HAP-1 (cell line): ENCODE measurements around the gene VAV3.

Experiments used
- DNase-seq, 2 experiments: peaks; one replicate each; pipeline ENCODE4 v3.0.0-alpha.2; 2016 to 2020; ENCODE audit warnings: low spot score in 2 of 2
- H3K27me3 ChIP-seq: fragments of 250-450 bp; sonication (Bioruptor Pico); 2 replicates; pipeline ENCODE4 v1.5.1; 2020; ENCODE audit warnings: low read depth, mild to moderate bottlenecking, moderate library complexity
- H3K36me3 ChIP-seq: fragments of 250-450 bp; sonication (Bioruptor Pico); replicated peaks from 2 replicates; pipeline ENCODE4 v1.5.1; 2020; ENCODE audit warnings: mild to moderate bottlenecking
- H3K4me1 ChIP-seq: fragments of 250-450 bp; sonication (Bioruptor Pico); 2 replicates; pipeline ENCODE4 v1.5.1; 2020; ENCODE audit warnings: mild to moderate bottlenecking
- H3K4me3 ChIP-seq: fragments of 250-450 bp; sonication (Bioruptor Pico); 2 replicates; pipeline ENCODE4 v1.5.1; 2020; ENCODE audit warnings: mild to moderate bottlenecking, moderate library complexity
- H3K9me3 ChIP-seq: fragments of 250-450 bp; sonication (Bioruptor Pico); 2 replicates; pipeline ENCODE4 v1.5.1; 2020; ENCODE audit warnings: mild to moderate bottlenecking, moderate library complexity
- in situ Hi-C: fragments of 300-500 bp; cut with MboI; formaldehyde crosslinking; loops from 3 replicates; pipeline ENCODE4 v1.14.3; 2020; ENCODE audit warnings: low sequenced_read_pairs, inconsistent platforms, mixed read lengths

The VAV3 gene

DNA sequence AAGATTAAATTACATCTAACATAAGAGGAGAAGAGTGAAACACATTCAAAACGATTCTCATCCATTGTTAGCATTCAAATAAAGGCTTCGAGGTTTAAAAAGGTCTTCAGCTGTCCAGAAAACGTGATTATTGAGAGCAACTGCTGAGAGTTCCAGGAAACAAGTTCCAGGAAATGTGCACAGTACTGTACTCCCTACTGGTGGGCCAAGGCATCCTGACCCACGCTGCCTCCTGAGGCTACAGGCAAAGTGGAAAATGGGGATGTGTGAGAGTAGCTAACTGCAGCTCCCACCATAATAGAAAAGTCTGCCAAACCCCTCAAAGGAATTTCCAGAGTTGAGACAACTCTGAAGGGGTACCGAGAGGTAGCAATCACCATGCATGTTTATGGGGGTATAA, 2.0 kb downstream of the VAV3 start:
- no peak for DNase-seq
- no peak overlapping the region for H3K4me3 ChIP-seq
- no peaks in the 10 kb centered on the region for H3K9me3 ChIP-seq
- in situ Hi-C loops = no loop called here
- H3K27me3 ChIP-seq = peaks cover 31% of the 10 kb centered on the region
- no peaks in the 10 kb centered on the region for H3K36me3 ChIP-seq
- no peaks in the 10 kb centered on the region; the same call in 1 of the 2 replicates for H3K4me1 ChIP-seq

DNA sequence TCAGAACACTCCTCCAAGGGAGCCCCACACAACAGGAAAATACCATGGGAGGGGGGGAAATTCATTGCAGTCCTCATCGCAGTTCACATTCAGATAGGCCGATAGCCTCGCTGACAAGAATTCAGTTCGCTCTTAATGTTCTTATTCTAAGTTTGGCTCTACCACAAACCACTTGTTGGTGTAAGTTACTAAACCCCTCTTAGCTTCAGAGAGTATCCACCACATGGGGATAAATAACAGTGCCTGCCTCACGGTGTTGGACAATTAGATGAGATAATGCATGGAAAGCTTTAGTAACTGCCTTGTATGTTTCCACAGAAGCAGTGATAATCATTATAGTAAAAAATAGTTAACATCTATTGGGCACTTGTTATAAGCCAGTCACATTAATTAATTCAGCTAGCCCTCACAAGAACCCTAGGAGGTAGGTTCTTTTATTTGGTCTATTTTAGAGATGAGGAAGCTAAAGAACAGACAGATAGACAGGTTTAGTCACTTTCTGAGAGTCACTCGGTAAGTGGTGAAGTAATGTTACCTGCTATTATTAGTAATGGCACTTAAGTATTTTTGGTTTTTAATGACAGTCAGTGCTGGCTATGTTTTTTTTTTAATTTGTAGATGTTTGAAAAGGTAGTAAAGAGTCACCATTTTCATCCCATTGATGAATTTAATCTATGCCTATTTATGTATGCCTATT, 10.1 kb downstream of the VAV3 start:
- in situ Hi-C loops = no loop called here
- Histone ChIP-seq H3K4me3 (no peak overlapping the region), H3K27me3 (no peaks in the 10 kb centered on the region), H3K4me1 (no peaks in the 10 kb centered on the region), H3K36me3 (no peaks in the 10 kb centered on the region), H3K9me3 (no peaks in the 10 kb centered on the region)
- no peak for DNase-seq

DNA sequence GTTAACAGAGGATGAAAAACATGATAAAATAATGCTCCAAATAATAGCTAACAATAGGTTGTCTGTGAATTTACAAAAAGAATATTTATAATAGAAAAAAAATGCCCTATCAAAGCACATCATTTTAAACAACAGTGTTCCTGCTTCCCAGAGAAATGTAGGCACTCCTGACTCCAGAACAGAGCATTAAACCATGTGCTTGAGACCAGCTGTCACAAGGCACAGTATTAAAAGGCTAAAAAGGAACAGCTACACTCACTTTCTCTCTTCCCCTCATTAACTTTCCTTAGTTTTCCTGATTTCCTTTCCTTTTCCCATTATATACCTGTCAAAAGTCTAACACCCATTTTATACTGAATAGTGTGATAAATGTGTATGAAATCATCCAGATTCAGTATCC, 10.9 kb downstream of the VAV3 start:
- H3K4me3 ChIP-seq = no peak overlapping the region
- no peaks in the 10 kb centered on the region for H3K36me3 ChIP-seq
- in situ Hi-C loops = no loop called here
- no peaks in the 10 kb centered on the region for H3K9me3 ChIP-seq
- no peaks in the 10 kb centered on the region for H3K4me1 ChIP-seq
- H3K27me3 ChIP-seq = no peaks in the 10 kb centered on the region
- DNase-seq = no peak

DNA sequence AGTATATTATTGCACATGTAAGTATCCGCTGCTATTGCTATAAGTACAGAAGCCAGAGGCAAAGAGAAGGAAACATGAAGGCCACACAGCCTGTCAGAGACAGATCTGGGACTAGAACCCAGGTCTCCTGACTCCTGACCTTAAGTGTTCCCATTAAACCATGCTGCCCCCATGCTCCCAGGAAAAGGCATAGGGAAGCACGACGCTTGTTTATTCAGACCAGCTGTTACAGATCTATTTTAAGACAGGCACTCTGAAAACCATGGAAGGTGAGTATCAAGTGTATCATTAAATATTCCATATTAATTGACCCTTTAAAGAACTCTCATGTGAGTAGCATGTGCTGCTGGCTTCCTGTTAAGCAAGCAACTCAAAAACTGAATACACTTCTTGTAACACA, 11.4 kb downstream of the VAV3 start:
- H3K36me3 ChIP-seq = no peaks in the 10 kb centered on the region
- H3K27me3 ChIP-seq = no peaks in the 10 kb centered on the region
- in situ Hi-C loops = no loop called here
- no peaks in the 10 kb centered on the region for H3K9me3 ChIP-seq
- DNase-seq = no peak
- no peak overlapping the region for H3K4me3 ChIP-seq
- no peaks in the 10 kb centered on the region for H3K4me1 ChIP-seq

DNA sequence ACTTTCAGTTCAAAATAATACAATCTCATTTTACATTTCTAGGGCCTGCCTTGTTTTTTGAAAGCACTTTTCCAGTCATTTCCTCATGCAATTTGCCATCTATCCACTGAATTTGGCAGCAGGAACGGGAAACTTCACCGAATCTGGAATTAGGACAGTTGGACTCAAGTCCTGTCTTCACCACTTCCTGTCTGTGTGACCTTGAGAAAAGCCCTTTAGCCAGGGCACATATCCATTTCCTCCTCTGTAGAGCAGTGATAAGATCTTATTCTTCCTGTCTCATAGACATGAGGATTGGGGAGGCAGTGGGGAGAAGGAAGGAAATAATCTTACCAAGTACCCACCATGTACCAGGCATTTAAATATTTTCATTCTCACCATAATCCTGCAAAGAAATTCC, 12.0 kb downstream of the VAV3 start:
- Histone ChIP-seq H3K36me3 (no peaks in the 10 kb centered on the region), H3K9me3 (no peaks in the 10 kb centered on the region), H3K4me1 (no peaks in the 10 kb centered on the region), H3K4me3 (no peak overlapping the region), H3K27me3 (no peaks in the 10 kb centered on the region)
- DNase-seq = no peak
- in situ Hi-C loops = no loop called here

DNA sequence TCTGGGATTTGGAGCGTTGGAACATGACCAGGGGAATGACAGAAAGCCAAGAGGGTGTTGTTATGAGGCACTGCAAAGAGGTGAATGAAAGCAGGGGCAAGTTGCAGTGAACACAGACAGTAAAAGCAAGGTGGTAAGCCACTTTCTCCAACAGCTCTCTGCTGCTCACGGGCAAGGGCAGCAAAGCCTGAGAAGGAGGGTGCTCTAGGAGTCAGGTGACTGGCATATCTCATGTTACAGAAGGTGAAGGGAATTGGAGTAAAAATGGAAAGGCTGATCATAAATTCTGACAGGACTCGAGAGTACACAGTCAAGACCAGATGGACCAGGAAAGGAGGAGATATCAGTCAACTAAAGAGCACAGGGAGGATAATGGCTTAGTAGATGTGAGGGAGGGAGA, 14.5 kb downstream of the VAV3 start:
- H3K4me1 ChIP-seq = no peaks in the 10 kb centered on the region

DNA sequence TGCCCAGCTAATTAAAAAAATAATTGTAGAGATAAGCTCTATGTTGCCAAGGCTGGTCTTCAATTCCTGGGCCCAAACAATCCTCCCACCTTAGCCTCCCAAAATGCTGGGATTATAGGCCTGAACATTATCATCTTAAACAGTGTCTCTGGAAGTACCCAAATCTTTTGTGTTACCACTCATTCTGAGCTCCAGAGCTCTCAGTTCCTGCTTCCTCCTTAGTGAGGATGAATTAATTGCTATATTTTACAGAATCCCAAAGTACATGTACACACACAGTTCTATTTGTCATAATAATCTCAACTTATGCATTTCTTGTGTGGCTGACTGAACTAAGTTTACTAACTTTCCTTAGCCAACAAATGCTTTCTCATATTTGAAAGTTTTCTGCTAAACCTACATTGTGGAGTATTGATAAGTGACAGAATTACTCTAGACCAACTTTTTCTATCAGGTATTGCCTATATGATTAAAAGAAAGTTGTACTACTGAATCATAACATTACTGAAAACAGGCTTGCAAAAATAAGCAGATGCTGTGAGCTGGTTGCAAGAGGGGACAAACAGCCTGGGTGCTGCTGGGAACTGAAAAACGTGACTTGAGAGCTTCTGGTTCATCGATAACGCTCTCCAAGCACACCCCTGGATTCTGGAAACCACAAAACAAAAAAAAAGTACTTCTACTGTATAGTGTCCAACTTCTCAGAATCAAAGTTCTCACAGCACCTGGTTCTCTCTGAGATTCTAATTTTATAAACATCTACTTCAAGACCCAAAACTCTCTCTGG, 15.3 kb downstream of the VAV3 start:
- in situ Hi-C loops = no loop called here
- no peaks in the 10 kb centered on the region for H3K9me3 ChIP-seq
- no peak overlapping the region for H3K4me3 ChIP-seq
- no peaks in the 10 kb centered on the region for H3K27me3 ChIP-seq
- DNase-seq = no peak
- no peaks in the 10 kb centered on the region for H3K36me3 ChIP-seq
- no peaks in the 10 kb centered on the region for H3K4me1 ChIP-seq

More for the DNA sequence above, 14.5 kb downstream of the VAV3 start:
- no peak for DNase-seq
- in situ Hi-C loops = no loop called here
- Histone ChIP-seq H3K4me3 (no peak overlapping the region), H3K27me3 (no peaks in the 10 kb centered on the region), H3K9me3 (no peaks in the 10 kb centered on the region), H3K36me3 (no peaks in the 10 kb centered on the region)

DNA sequence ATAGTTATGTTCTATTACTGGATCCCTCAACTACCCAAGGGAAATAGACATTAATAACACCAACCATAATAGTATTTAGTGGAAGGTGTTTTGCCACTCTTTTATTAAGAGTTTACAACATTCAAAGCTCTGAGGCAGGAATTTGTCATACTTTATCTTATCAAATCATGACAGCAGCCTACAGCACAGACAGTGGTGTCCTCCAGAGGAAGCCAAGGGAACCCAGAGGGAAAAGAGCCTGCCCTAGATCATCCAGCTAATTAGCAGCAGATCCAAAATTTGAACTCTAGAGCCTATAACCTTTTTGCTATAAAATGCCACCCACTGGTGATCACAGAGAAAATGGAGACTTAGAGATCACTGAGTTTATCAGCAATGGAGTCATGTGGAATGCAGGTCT, 18.2 kb downstream of the VAV3 start:
- Histone ChIP-seq H3K4me3 (no peak overlapping the region), H3K4me1 (no peaks in the 10 kb centered on the region), H3K27me3 (no peaks in the 10 kb centered on the region), H3K36me3 (no peaks in the 10 kb centered on the region), H3K9me3 (no peaks in the 10 kb centered on the region)
- DNase-seq = no peak
- in situ Hi-C loops = no loop called here

DNA sequence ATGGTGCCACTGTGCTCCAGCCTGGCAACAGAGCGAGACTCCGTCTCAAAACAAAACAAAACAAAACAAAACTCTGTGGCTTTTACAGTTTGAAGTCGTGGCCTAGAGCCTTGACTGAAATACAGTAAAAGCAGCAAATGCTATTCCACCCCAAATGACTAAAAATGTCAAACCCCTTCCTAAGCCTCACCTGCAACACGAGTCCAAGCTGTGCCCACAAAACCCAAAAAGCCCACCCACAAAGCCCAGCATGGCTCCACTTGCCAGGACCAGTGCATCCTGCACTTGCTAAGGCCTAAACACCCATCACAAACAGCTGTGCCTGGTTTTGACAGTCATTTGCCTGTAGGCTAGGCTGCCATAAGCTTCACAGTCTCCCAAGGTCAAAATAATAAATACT, 21.3 kb downstream of the VAV3 start:
- in situ Hi-C loops = no loop called here
- no peak for DNase-seq
- no peak overlapping the region for H3K4me3 ChIP-seq
- no peaks in the 10 kb centered on the region for H3K9me3 ChIP-seq
- H3K36me3 ChIP-seq = no peaks in the 10 kb centered on the region
- no peaks in the 10 kb centered on the region for H3K4me1 ChIP-seq
- H3K27me3 ChIP-seq = no peaks in the 10 kb centered on the region

DNA sequence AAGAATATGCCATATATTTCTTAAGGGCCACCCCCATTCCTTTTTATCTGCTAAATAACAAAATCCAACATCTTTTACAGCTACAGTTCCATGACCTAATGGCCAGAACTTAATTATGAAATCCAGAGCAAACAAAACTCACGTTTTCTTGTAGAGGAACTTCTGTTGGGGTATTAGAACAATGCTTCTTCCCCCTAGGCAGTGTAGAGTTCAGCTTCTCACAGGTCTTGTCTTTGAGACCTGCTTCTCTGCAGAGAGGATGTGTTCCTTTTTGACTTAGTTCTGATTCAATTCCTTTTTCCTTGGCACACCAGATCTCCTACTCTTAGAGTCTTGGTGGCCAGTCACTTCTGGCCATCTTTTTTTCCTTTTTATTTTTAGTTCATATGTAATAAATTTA, 22.2 kb downstream of the VAV3 start:
- Histone ChIP-seq H3K4me3 (no peak overlapping the region), H3K36me3 (no peaks in the 10 kb centered on the region), H3K27me3 (no peaks in the 10 kb centered on the region), H3K9me3 (no peaks in the 10 kb centered on the region), H3K4me1 (no peaks in the 10 kb centered on the region)
- DNase-seq = no peak
- in situ Hi-C loops = no loop called here

DNA sequence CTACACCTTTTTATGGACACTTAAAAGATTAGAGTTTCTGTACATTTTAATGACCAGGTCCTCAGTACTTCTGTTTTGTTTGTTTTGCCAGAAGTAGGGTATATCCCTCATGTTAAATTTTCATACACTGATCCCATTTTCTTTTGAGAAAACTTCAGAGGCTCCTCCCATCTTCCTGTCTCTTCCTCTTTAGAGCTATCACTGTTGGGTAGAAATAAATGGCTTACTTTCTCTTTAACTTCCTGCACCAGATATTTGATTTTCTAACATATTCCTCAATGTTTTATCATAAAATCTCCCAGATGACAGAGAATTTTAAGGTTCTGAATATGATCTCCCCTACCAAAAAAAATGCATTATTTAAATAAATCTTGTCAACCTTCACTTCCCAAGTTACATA, 23.4 kb downstream of the VAV3 start:
- H3K9me3 ChIP-seq = no peaks in the 10 kb centered on the region
- no peaks in the 10 kb centered on the region for H3K27me3 ChIP-seq
- H3K4me3 ChIP-seq = no peak overlapping the region
- no peak for DNase-seq
- no peaks in the 10 kb centered on the region for H3K36me3 ChIP-seq
- in situ Hi-C loops = no loop called here
- H3K4me1 ChIP-seq = no peaks in the 10 kb centered on the region

DNA sequence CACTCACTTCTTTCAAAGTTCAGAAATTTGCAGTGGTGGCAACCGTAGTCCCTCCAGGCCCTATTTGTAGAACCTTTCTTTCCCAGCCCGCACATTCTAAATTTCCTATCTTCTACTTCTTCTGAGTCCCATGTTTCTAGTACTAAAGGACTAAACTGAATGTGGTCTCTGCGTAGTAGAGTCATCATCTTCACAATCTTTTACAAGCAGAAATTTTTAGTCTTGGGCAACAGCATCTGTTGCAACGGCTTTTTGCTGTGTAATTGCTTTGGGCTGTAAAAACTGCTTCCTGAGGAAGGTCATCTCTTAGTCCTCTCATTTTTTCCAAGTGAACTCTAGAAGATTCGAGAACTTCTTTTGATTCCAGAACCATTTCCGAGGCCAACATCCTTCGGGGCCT, 23.9 kb downstream of the VAV3 start:
- Histone ChIP-seq H3K36me3 (no peaks in the 10 kb centered on the region), H3K27me3 (no peaks in the 10 kb centered on the region), H3K4me1 (no peaks in the 10 kb centered on the region), H3K4me3 (no peak overlapping the region), H3K9me3 (no peaks in the 10 kb centered on the region)
- DNase-seq = no peak
- in situ Hi-C loops = no loop called here

DNA sequence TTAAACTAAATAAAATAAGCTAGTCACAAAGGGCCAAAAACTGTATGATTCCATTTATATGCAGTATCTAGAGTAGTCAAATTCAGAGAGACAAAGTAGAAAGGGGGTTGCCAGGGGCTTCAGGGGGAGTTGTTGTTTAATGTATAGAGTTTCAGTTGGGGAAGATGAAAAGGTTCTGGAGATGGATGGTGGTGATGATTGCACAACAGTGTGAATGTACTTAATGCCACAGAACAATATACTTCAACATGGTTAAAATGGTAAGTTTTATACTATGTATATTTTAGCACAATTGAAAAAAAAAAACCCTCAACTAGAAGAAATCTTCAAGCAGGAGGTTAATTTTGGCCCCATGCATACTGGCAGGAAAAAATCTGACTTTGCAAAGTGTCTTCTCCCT, 24.3 kb downstream of the VAV3 start:
- Histone ChIP-seq H3K27me3 (no peaks in the 10 kb centered on the region), H3K4me1 (no peaks in the 10 kb centered on the region), H3K36me3 (no peaks in the 10 kb centered on the region), H3K9me3 (no peaks in the 10 kb centered on the region), H3K4me3 (no peak overlapping the region)
- in situ Hi-C loops = no loop called here
- no peak for DNase-seq

DNA sequence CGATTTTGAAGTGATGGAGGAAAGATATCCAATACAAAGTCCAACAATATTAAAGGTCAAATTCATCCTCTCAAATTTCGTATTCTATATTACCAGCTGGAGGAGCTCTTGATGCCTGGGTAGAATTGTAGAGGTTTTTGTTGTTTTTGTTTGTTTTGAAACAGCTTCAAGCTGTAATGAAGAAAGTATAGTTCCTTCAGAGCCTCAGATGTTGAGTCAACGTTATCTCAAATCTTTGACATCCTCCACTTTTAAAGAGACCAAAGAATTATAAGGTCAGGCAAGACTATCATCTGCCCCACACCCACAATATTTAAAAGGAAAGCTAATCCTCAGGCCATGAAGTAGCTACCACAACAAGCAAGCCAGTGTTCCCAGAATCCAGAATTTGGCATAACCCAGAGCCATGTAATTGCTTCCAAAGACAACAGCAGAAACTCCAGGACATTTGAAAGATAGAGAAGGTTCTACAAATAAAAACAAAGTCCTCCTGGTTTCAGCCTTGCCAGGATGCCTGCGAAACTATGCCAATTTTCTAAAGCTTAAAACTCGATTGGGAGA, 24.9 kb downstream of the VAV3 start:
- Histone ChIP-seq H3K36me3 (no peaks in the 10 kb centered on the region), H3K27me3 (no peaks in the 10 kb centered on the region), H3K4me3 (no peak overlapping the region), H3K4me1 (no peaks in the 10 kb centered on the region), H3K9me3 (no peaks in the 10 kb centered on the region)
- DNase-seq = no peak
- in situ Hi-C loops = no loop called here
